Inferior parietal cortex (tissue), 1 donor: Measurements from ENCODE around the gene ETV1.
A peak's percentile ranks its signal among the peaks of the same experiment; 100 is the strongest.

Source experiments
- DNase-seq: peaks from one replicate; pipeline ENCODE4 v3.0.0-alpha.2; 2016; ENCODE audit errors: extremely low spot score

Gene ETV1

GRCh38 chr7:13989126-13989948 lies at the start of gene ETV1:
Gene ETV1 (minus strand): TSS chr7:13989666. CDS start chr7:13989052, 614 bp downstream.
- peak; percentile 78 for DNase-seq

DNA sequence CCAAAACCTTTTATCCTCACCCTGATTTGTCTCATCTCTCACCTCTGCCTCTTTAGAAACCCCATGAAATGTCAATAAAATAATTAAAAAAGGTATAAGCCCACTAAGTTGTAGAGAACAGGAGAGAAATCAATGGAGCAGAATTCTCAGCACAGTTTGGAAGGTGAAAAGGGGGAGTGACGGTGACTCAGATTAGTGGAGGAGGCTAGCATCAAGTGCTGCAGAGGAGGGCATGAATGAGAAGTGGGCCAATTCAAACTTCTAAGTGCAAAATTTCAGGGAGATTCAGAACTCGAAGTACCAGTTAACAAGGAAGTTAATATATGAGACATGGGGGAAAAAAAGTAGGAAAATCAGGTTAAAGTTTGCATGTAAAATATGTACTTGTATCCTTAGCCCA lies 34.9 kb upstream of the ETV1 start:
- DNase-seq: peak; percentile 38

- no peak for DNase-seq
Measured at GRCh38 chr7:14023838-14024237, 34.4 kb upstream of the ETV1 start.

DNA sequence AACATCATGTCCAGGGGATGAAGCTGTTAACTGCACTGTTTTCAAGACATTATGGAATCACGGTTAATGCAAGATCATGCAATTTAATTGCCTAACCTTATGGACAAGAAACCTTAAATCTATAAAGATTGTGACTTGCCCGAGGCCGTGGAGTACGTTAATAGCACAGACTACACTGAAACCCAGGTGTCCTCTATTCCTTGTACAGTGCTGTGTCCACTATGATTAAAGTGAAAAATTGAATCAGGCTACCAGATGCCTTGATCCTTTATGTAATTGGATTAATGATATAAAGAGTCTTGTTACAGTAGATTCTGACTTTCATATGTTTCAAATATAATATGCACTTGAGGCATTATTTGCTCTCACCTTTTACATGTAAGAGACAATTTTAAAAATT lies 33.9 kb upstream of the ETV1 start:
- no peak for DNase-seq

GRCh38 chr7:14021069-14021468 lies 31.6 kb upstream of the ETV1 start:
- no peak for DNase-seq

- no peak for DNase-seq
Measured at GRCh38 chr7:14020339-14020900, 31.0 kb upstream of the ETV1 start.

DNA sequence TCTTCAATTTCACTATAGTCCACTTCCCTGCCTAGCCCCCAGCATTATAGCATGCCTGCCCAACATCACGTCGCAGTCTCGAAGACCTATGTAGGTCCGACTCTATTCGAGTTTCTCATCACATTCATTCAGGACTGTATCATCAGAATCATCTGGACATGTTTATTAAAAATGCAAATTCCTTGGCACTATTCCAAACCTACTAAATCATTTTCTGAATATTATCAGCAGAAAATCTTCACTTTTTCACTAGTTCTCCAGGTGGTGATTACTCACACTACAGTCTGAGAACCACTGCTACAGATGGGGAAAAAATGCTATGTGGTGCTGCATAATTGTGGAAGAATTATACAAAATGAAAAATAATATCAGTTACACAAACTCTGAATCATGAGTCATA lies 29.3 kb upstream of the ETV1 start:
- no peak for DNase-seq

GRCh38 chr7:14016950-14017349 lies 27.5 kb upstream of the ETV1 start:
- DNase-seq: no peak

DNA sequence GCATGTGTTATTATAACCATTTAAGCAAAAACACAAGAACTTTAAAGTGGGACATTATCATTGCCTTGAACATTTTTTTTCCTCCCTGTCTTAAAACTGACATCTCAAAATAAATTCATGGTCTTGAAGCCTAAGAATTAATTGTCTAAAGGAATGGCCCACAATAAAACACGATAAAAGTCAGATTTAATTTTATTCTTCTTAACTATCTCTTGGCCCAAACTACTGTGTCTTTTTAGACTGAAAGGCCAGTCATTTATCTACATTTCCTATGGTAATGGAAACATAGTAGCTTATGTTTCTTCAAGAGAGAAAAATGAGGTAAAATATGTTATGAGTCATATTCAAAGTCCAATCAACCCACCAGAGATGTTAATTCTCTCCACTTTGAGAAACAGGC lies 24.4 kb upstream of the ETV1 start:
- no peak for DNase-seq

GRCh38 chr7:14009453-14010418 lies 20.3 kb upstream of the ETV1 start:
- DNase-seq: no peak

DNA sequence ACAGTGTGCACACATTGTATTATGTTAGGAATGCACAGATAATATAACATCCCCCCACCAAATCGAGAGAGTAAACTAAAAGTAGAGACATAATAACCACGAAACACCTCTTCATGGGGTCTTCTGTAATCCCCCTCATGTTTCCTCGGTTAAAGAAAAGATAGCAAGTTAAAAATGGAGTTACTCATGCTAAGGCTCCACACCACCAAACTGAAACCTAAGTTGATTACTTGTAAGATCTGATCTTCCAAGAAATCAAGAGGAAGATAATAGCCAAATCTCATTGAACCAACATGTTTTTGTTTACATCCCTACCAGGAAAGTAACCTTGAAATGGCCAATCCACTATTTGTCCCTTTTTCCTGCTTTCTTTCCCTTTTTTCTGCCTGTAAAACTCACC lies 11.7 kb upstream of the ETV1 start:
- DNase-seq: no peak

- DNase-seq: no peak
Measured at GRCh38 chr7:14000247-14000646, 10.8 kb upstream of the ETV1 start.

GRCh38 chr7:13998866-13999265 lies 9.4 kb upstream of the ETV1 start:
- DNase-seq: no peak

- no peak for DNase-seq
Measured at GRCh38 chr7:13992596-13992964, 3.1 kb upstream of the ETV1 start.

GRCh38 chr7:13991791-13992595 lies 2.5 kb upstream of the ETV1 start:
- no peak for DNase-seq

- DNase-seq: peak; percentile 93
Measured at GRCh38 chr7:13990984-13991790, 1.7 kb upstream of the ETV1 start.

DNA sequence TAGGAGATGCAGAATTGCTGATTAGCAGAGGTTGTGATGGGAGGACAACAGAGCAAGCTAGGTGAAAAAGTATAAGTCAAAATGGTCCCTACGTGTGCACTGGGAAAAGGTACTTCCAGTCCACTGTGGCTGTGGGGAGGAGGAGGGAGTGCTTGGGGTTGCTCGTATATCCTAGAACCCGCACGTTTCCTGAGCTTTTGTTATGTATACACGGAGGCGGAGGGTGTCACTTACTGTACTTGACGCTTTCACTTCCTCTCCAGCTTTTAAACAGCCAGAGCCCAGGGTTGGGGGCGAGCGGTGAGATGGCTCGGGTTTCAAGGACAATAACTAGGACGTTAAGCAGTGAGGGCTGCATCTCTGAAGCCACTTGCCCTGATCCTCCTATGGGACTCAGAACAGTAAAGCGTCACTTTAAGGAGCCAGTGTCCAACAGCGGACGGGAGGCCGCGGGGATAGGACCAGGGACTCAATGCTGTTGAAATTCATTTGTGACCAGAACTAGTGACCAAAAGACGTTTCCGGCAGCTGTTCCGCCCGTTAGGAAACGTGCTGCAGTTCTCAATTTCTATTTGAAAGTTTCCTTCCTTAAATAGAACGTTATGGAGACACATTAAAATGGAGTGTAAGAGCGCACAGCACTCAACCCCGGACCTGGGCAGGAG lies 985 bp upstream of the ETV1 start:
- no peak for DNase-seq

GRCh38 chr7:13989949-13990305 lies 461 bp upstream of the ETV1 start:
- no peak for DNase-seq

GRCh38 chr7:13988731-13989125 lies 738 bp downstream of the ETV1 start:
- no peak for DNase-seq

DNA sequence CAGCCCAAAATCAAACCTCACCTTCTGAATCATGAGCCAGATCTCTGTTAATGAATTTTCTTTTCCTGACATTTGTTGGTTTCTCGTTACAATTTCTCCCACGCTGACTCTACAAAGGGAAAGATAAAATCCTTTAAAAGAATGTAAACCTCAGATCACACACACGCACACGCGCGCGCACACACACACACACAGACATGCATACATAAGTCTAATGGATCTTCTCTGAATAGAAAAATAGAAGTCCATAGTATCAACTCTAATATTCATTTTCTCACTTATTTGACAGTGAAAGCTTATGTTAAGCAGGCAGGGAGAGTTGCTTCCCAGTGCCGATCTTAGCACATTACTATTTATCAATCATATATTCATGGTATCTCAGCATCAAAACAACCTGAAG lies 1.4 kb downstream of the ETV1 start:
- no peak for DNase-seq
